Ramos (cell line): Measurements from ENCODE around the gene RHOBTB1.
"Not testable (repeated sequence)": the region's sequence is repeated elsewhere in the genome, so short reads cannot be mapped to it uniquely, and the experiment has no call there.

Source experiments
- in situ Hi-C: fragments of 300-500 bp; cut with MboI; formaldehyde crosslinking; loops from one replicate; pipeline ENCODE4 v1.14.3; 2022; ENCODE audit warnings: low sequenced_read_pairs; ENCODE audit not compliant: unreplicated experiment

Gene RHOBTB1

GRCh38 chr10:60871215-60871614, 72.8 kb downstream of the RHOBTB1 start:
- in situ Hi-C loops = no loop called here

- in situ Hi-C loops = no loop called here
These were observed 73.2 kb downstream of the RHOBTB1 start for GRCh38 chr10:60870803-60871202.

GRCh38 chr10:60870416-60870728, 73.6 kb downstream of the RHOBTB1 start:
- in situ Hi-C loops = no loop called here

GRCh38 chr10:60869652-60870415, 74.2 kb downstream of the RHOBTB1 start:
- in situ Hi-C loops = no loop called here

- in situ Hi-C loops = no loop called here
These were observed 75.0 kb downstream of the RHOBTB1 start for GRCh38 chr10:60868946-60869345.

- in situ Hi-C loops = no loop called here
These were observed 78.7 kb downstream of the RHOBTB1 start for GRCh38 chr10:60865198-60865783.

GRCh38 chr10:60863796-60864195, 80.2 kb downstream of the RHOBTB1 start:
- in situ Hi-C loops = no loop called here

GRCh38 chr10:60862517-60862916, 81.5 kb downstream of the RHOBTB1 start:
- in situ Hi-C loops = no loop called here

GRCh38 chr10:60856405-60856804, 87.6 kb downstream of the RHOBTB1 start:
- in situ Hi-C loops = no loop called here

- in situ Hi-C loops = no loop called here
These were observed 90.3 kb downstream of the RHOBTB1 start for GRCh38 chr10:60853637-60854036.

- in situ Hi-C loops = no loop called here
These were observed 90.9 kb downstream of the RHOBTB1 start for GRCh38 chr10:60853107-60853506.

GRCh38 chr10:60849740-60850139, 94.2 kb downstream of the RHOBTB1 start:
- in situ Hi-C loops = no loop called here

- in situ Hi-C loops = no loop called here
These were observed 94.8 kb downstream of the RHOBTB1 start for GRCh38 chr10:60849217-60849616.

- in situ Hi-C loops = no loop called here
These were observed 95.3 kb downstream of the RHOBTB1 start for GRCh38 chr10:60848680-60849079.

GRCh38 chr10:60848126-60848525, 95.9 kb downstream of the RHOBTB1 start:
- in situ Hi-C loops = no loop called here

- in situ Hi-C loops = no loop called here
These were observed 97.8 kb downstream of the RHOBTB1 start for GRCh38 chr10:60846173-60846572.

- in situ Hi-C loops = no loop called here
These were observed 98.9 kb downstream of the RHOBTB1 start for GRCh38 chr10:60845038-60845437.

- in situ Hi-C loops = no loop called here
These were observed 101.3 kb downstream of the RHOBTB1 start for GRCh38 chr10:60842694-60843093.

GRCh38 chr10:60841227-60841626, 102.8 kb downstream of the RHOBTB1 start:
- in situ Hi-C loops = not testable (repeated sequence)

- in situ Hi-C loops = no loop called here
These were observed 108.9 kb downstream of the RHOBTB1 start for GRCh38 chr10:60835049-60835448.

GRCh38 chr10:60834401-60834800, 109.6 kb downstream of the RHOBTB1 start:
- in situ Hi-C loops = no loop called here

- in situ Hi-C loops = not testable (repeated sequence)
These were observed 111.8 kb downstream of the RHOBTB1 start for GRCh38 chr10:60832136-60832535.
